IMR-90 (cell line): ENCODE data around the gene RPTOR. TPM values are rescaled to one million over a fixed set of nuclear protein-coding genes. Genes with fewer than 3 reads are reported as not detected.

Source experiments
- ATAC-seq: fragments of 200-7000 bp; cut with Tn5 transposase; 2 replicates; pipeline ENCODE4 v1.9.1; 2020; ENCODE audit warnings: low read depth, mild to moderate bottlenecking, moderate library complexity
- BruUV-seq: library from RNA; stranded (reverse); fragments of 400-500 nt; replicated peaks from 2 replicates; lab custom pipeline; 2021; lab: Mats Ljungman, UMichigan
- CTCF ChIA-PET: fragments of 300-600 bp; formaldehyde crosslinking; extraction: SDS; loops from one replicate; lab custom pipeline; 2021; ENCODE audit warnings: antibody characterized with exemption; lab: Yijun Ruan, JAX
- POLR2A ChIA-PET: fragments of 300-600 bp; sonication (Branson Sonifier 250); formaldehyde crosslinking; loops from one replicate; lab custom pipeline; 2022; ENCODE audit warnings: antibody characterized with exemption; ENCODE audit not compliant: unreplicated experiment; lab: Charles Lee
- DNase-seq: peaks from one replicate; pipeline ENCODE4 v3.0.0; 2013
- H2AFZ ChIP-seq: replicated peaks from 2 replicates; pipeline ENCODE3; 2013; ENCODE audit warnings: low read length, mild to moderate bottlenecking; ENCODE audit not compliant: poor library complexity
- H2AK5ac ChIP-seq: 2 replicates; pipeline ENCODE4 v1.6.1; 2013; ENCODE audit warnings: low read depth, low read length, inconsistent platforms
- H2AK9ac ChIP-seq: replicated peaks from 2 replicates; pipeline ENCODE3; 2013; ENCODE audit warnings: mild to moderate bottlenecking, low read depth, low read length, moderate library complexity; ENCODE audit not compliant: poor library complexity
- H2BK120ac ChIP-seq: 2 replicates; pipeline ENCODE4 v1.6.1; 2013; ENCODE audit warnings: low read depth, low read length, inconsistent platforms
- H2BK15ac ChIP-seq: 3 replicates; pipeline ENCODE4 v1.6.1; 2013; ENCODE audit warnings: low read depth, low read length, inconsistent platforms
- H2BK20ac ChIP-seq: 2 replicates; pipeline ENCODE4 v1.6.1; 2013; ENCODE audit warnings: low read depth, mild to moderate bottlenecking, inconsistent platforms, low read length, moderate library complexity
- H2BK5ac ChIP-seq: 2 replicates; pipeline ENCODE4 v1.6.1; 2013; ENCODE audit warnings: mild to moderate bottlenecking, low read depth, low read length, inconsistent platforms; ENCODE audit not compliant: poor library complexity, severe bottlenecking
- H3K14ac ChIP-seq: replicated peaks from 2 replicates; pipeline ENCODE4 v1.6.1; 2013; ENCODE audit warnings: low read depth, low read length, inconsistent platforms
- H3K18ac ChIP-seq: 2 replicates; pipeline ENCODE4 v1.6.1; 2013; ENCODE audit warnings: low read depth, low read length, control low read depth
- H3K23ac ChIP-seq: 2 replicates; pipeline ENCODE4 v1.6.1; 2013; ENCODE audit warnings: low read depth, low read length, inconsistent platforms
- H3K27ac ChIP-seq: 2 replicates; pipeline ENCODE4 v1.5.1; 2013; ENCODE audit warnings: mild to moderate bottlenecking, control low read depth, low read length; ENCODE audit not compliant: insufficient read depth
- H3K27me3 ChIP-seq: 2 replicates; pipeline ENCODE4 v1.6.1; 2013; ENCODE audit warnings: low read length; ENCODE audit not compliant: control insufficient read depth, insufficient read depth
- H3K36me3 ChIP-seq: 2 replicates; pipeline ENCODE4 v1.6.1; 2013; ENCODE audit warnings: low read length, mixed read lengths; ENCODE audit not compliant: control insufficient read depth, insufficient read depth
- H3K4ac ChIP-seq: 2 replicates; pipeline ENCODE4 v1.6.1; 2013; ENCODE audit warnings: low read depth, low read length, inconsistent platforms
- H3K4me1 ChIP-seq: 2 replicates; pipeline ENCODE4 v1.6.1; 2013; ENCODE audit warnings: low read length, mixed read lengths; ENCODE audit not compliant: control insufficient read depth, insufficient read depth
- H3K4me2 ChIP-seq: 2 replicates; pipeline ENCODE4 v1.6.1; 2013; ENCODE audit warnings: low read depth, mild to moderate bottlenecking, control low read depth, low read length, moderate library complexity
- H3K4me3 ChIP-seq: 2 replicates; pipeline ENCODE4 v1.5.1; 2013; ENCODE audit warnings: low read depth, mild to moderate bottlenecking, control low read depth, low read length, moderate library complexity; ENCODE audit not compliant: insufficient read depth
- H3K56ac ChIP-seq: 2 replicates; pipeline ENCODE4 v1.6.1; 2013; ENCODE audit warnings: low read length, inconsistent platforms; ENCODE audit not compliant: insufficient read depth; ENCODE audit errors: extremely low read depth
- H3K79me1 ChIP-seq, 2 experiments: 2 replicates each; pipeline ENCODE4 v1.6.1; 2013; ENCODE audit warnings: low read length in 2 of 2, inconsistent platforms in 1 of 2, low read depth in 1 of 2
- H3K9ac ChIP-seq: 2 replicates; pipeline ENCODE4 v1.6.1; 2013; ENCODE audit warnings: low read depth, low read length, control low read depth
- H3K9me1 ChIP-seq: 2 replicates; pipeline ENCODE4 v1.6.1; 2013; ENCODE audit warnings: low read length, inconsistent platforms; ENCODE audit not compliant: insufficient read depth
- H3K9me3 ChIP-seq: 2 replicates; pipeline ENCODE4 v1.6.1; 2013; ENCODE audit warnings: low read length; ENCODE audit not compliant: control insufficient read depth, insufficient read depth
- H4K20me1 ChIP-seq: 2 replicates; pipeline ENCODE4 v1.6.1; 2013; ENCODE audit warnings: low read length, inconsistent platforms; ENCODE audit not compliant: insufficient read depth
- H4K5ac ChIP-seq: 2 replicates; pipeline ENCODE4 v1.6.1; 2013; ENCODE audit warnings: mild to moderate bottlenecking, low read depth, low read length, control low read depth
- H4K8ac ChIP-seq, 2 experiments: 2 replicates each; pipeline ENCODE4 v1.6.1; 2013; ENCODE audit warnings: low read depth in 2 of 2, low read length in 2 of 2, control low read depth in 1 of 2, inconsistent platforms in 1 of 2
- H4K91ac ChIP-seq: 2 replicates; pipeline ENCODE4 v1.6.1; 2013; ENCODE audit warnings: low read depth, low read length, inconsistent platforms; ENCODE audit not compliant: insufficient read depth
- CEBPB ChIP-seq: IDR thresholded peaks from 2 replicates; pipeline ENCODE4 v1.6.1; 2012; ENCODE audit warnings: low read depth, low read length, improper control_type of control experiment
- CHD1 ChIP-seq: IDR thresholded peaks from 2 replicates; pipeline ENCODE4 v1.6.1; 2012; ENCODE audit warnings: low read depth, low read length, improper control_type of control experiment
- FOS ChIP-seq: fragments of 150-350 bp; IDR thresholded peaks from 2 replicates; pipeline ENCODE4 v1.6.1; 2016; ENCODE audit warnings: low read depth, low read length
- MAFK ChIP-seq: IDR thresholded peaks from 2 replicates; pipeline ENCODE4 v1.6.1; 2012; ENCODE audit warnings: low read depth, low read length, improper control_type of control experiment
- MXI1 ChIP-seq: IDR thresholded peaks from 2 replicates; pipeline ENCODE4 v1.6.1; 2012; ENCODE audit warnings: low read depth, mild to moderate bottlenecking, low read length, moderate library complexity, borderline replicate concordance
- POLR2A ChIP-seq: IDR thresholded peaks from 2 replicates; pipeline ENCODE4 v1.6.1; 2012; ENCODE audit warnings: mild to moderate bottlenecking, low read depth, low read length
- RAD21 ChIP-seq: IDR thresholded peaks from 2 replicates; pipeline ENCODE4 v1.6.1; 2012; ENCODE audit warnings: low read length, improper control_type of control experiment
- RCOR1 ChIP-seq: IDR thresholded peaks from 2 replicates; pipeline ENCODE4 v1.6.1; 2012; ENCODE audit warnings: mild to moderate bottlenecking, low read length, improper control_type of control experiment; ENCODE audit not compliant: insufficient replicate concordance
- SMC3 ChIP-seq: fragments of 150-350 bp; IDR thresholded peaks from 2 replicates; pipeline ENCODE4 v1.6.1; 2016; ENCODE audit warnings: low read depth, mild to moderate bottlenecking, antibody characterized with exemption, low read length, moderate library complexity
- WGBS, 2 experiments: methylation state at CpG; one replicate each; pipeline versions ENCODE4 v1.1.5 to v1.1.7; 2013; ENCODE audit warnings: missing lambda C conversion rate in 2 of 2; ENCODE audit not compliant: insufficient read length in 1 of 2; ENCODE audit errors: extremely low coverage in 2 of 2; 5-methylcytosine and 5-hydroxymethylcytosine counted together
- dilution Hi-C: fragments of 300-500 bp; cut with HindIII; formaldehyde crosslinking; loops from one replicate; pipeline ENCODE4 v1.14.3; 2018; ENCODE audit warnings: low sequenced_read_pairs; ENCODE audit not compliant: unreplicated experiment
- in situ Hi-C: fragments of 300-500 bp; cut with MboI; formaldehyde crosslinking; loops from 3 replicates; pipeline ENCODE4 v1.14.3; 2019; ENCODE audit warnings: low sequenced_read_pairs, inconsistent platforms, mixed read lengths
- intact Hi-C: fragments of 100-400 bp; cut with micrococcal nuclease; formaldehyde crosslinking; loops from 2 replicates; pipeline ENCODE4 v1.10.0; 2022
- polyA plus RNA-seq, 3 experiments: library from polyadenylated mRNA; depleted of rRNA; stranded (reverse); fragments of >200 nt; gene quantifications; 2 replicates each; pipeline ENCODE4 v1.2.3, GENCODE V29; 2012; ENCODE audit warnings: low replicate concordance in 1 of 3
- total RNA-seq: library from RNA; depleted of rRNA; stranded (reverse); fragments of >200 nt; gene quantifications from 2 replicates; pipeline ENCODE4 v1.2.3, GENCODE V29; 2012
- TF ChIP-seq, protein P1 (sequence below): conservative IDR thresholded peaks from 2 replicates; pipeline ENCODE4 v1.5.1; 2012; ENCODE audit warnings: mild to moderate bottlenecking, low read depth, low read length, improper control_type of control experiment
- TF ChIP-seq, protein P2 (sequence below): fragments of 150-350 bp; IDR thresholded peaks from 2 replicates; pipeline ENCODE4 v1.6.1; 2017; ENCODE audit warnings: mild to moderate bottlenecking, antibody characterized with exemption, low read length, low read depth
- TF ChIP-seq, protein P3 (sequence below): fragments of 150-350 bp; IDR thresholded peaks from 2 replicates; pipeline ENCODE4 v1.6.1; 2016; ENCODE audit warnings: low read depth, mild to moderate bottlenecking, low read length, moderate library complexity, borderline replicate concordance

The RPTOR gene
- total and polyA plus RNA-seq, 2 of the 4 experiments (the other 2 are of a cell fraction), result 10.8 to 14.7 TPM

- H3K27ac ChIP-seq, result no peak overlapping the region
- dilution Hi-C loops (no loop called here), intact Hi-C loops (no loop called here), in situ Hi-C loops (no loop called here)
- H3K4me1 ChIP-seq, result peaks cover 14% of the 10 kb centered on the region
- peaks cover 25% of the 10 kb centered on the region for H3K9me1 ChIP-seq
- no TSS peak for BruUV-seq
- no peak overlapping the region for H2BK20ac ChIP-seq
- peaks cover 3 to 28% of the 10 kb centered on the region in 2 experiments; a peak in 3 of 4 replicates for H3K79me1 ChIP-seq
- H2AFZ ChIP-seq, result no peak overlapping the region
- no peak for TF ChIP-seq CHD1
- TF ChIP-seq MXI1, result no peak
- TF ChIP-seq CEBPB, result no peak
- no peak for TF ChIP-seq RAD21
- TF ChIP-seq RCOR1, result no peak
- TF ChIP-seq, protein P1, sequence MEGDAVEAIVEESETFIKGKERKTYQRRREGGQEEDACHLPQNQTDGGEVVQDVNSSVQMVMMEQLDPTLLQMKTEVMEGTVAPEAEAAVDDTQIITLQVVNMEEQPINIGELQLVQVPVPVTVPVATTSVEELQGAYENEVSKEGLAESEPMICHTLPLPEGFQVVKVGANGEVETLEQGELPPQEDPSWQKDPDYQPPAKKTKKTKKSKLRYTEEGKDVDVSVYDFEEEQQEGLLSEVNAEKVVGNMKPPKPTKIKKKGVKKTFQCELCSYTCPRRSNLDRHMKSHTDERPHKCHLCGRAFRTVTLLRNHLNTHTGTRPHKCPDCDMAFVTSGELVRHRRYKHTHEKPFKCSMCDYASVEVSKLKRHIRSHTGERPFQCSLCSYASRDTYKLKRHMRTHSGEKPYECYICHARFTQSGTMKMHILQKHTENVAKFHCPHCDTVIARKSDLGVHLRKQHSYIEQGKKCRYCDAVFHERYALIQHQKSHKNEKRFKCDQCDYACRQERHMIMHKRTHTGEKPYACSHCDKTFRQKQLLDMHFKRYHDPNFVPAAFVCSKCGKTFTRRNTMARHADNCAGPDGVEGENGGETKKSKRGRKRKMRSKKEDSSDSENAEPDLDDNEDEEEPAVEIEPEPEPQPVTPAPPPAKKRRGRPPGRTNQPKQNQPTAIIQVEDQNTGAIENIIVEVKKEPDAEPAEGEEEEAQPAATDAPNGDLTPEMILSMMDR, result no peak
- no peak for TF ChIP-seq SMC3
- no peak for TF ChIP-seq FOS
- TF ChIP-seq, protein P2, sequence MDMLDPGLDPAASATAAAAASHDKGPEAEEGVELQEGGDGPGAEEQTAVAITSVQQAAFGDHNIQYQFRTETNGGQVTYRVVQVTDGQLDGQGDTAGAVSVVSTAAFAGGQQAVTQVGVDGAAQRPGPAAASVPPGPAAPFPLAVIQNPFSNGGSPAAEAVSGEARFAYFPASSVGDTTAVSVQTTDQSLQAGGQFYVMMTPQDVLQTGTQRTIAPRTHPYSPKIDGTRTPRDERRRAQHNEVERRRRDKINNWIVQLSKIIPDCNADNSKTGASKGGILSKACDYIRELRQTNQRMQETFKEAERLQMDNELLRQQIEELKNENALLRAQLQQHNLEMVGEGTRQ, result no peak
- TF ChIP-seq POLR2A, result no peak
- TF ChIP-seq MAFK, result no peak
- TF ChIP-seq, protein P3, sequence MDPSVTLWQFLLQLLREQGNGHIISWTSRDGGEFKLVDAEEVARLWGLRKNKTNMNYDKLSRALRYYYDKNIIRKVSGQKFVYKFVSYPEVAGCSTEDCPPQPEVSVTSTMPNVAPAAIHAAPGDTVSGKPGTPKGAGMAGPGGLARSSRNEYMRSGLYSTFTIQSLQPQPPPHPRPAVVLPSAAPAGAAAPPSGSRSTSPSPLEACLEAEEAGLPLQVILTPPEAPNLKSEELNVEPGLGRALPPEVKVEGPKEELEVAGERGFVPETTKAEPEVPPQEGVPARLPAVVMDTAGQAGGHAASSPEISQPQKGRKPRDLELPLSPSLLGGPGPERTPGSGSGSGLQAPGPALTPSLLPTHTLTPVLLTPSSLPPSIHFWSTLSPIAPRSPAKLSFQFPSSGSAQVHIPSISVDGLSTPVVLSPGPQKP, result no peak
- no peak overlapping the region for H3K18ac ChIP-seq
- WGBS, 2 experiments, result 96% methylated on average over 8 of the region's 13 CpGs; no CpG with 5 or more reads in 1 of the 2 experiments
- ChIA-PET CTCF (no interaction called here), POLR2A (no interaction called here)
- no peaks in the 10 kb centered on the region for H3K27me3 ChIP-seq
- H4K20me1 ChIP-seq, result no peaks in the 10 kb centered on the region
- H3K4ac ChIP-seq, result no peak overlapping the region
- H3K36me3 ChIP-seq, result peaks cover 5% of the 10 kb centered on the region; the same call in 1 of the 2 replicates
- H3K23ac ChIP-seq, result no peak overlapping the region
- no peak overlapping the region for H2AK9ac ChIP-seq
- no peak overlapping the region for H4K91ac ChIP-seq
- no peaks in the 10 kb centered on the region for H3K9me3 ChIP-seq
- no peak overlapping the region for H3K4me3 ChIP-seq
- H3K4me2 ChIP-seq, result no peak overlapping the region
- no peak overlapping the region for H2BK5ac ChIP-seq
- DNase-seq (no peak), ATAC-seq (no peak)
- H2BK120ac ChIP-seq, result no peak overlapping the region
- H3K9ac ChIP-seq, result no peak overlapping the region
- no peak overlapping the region for H4K5ac ChIP-seq
- H2AK5ac ChIP-seq, result 0 out of 2 replicates have a peak overlapping the region, but pooled peaks have one; percentile 10
- no peak overlapping the region for H4K8ac ChIP-seq
- no peak overlapping the region for H3K56ac ChIP-seq
- H3K14ac ChIP-seq, result no peak overlapping the region
- no peak overlapping the region; the same call in 2 of the 3 replicates for H2BK15ac ChIP-seq
Observed at GRCh38 chr17:80863626-80864025, 319.0 kb downstream of the RPTOR start.
